Caco-2 (cell line): ENCODE data around the gene FAN1. TPM values are rescaled to one million over a fixed set of nuclear protein-coding genes. Genes with fewer than 3 reads are reported as not detected.

Source experiments
- BruUV-seq: library from RNA; stranded (reverse); fragments of 400-500 nt; replicated peaks from 2 replicates; lab custom pipeline; 2021; lab: Mats Ljungman, UMichigan
- CTCF ChIA-PET: fragments of 300-600 bp; sonication (Branson Sonifier 250); formaldehyde crosslinking; loops from one replicate; lab custom pipeline; 2022; ENCODE audit warnings: antibody characterized with exemption; lab: Charles Lee
- POLR2A ChIA-PET: fragments of 300-600 bp; sonication (Branson Sonifier 250); formaldehyde crosslinking; loops from one replicate; lab custom pipeline; 2022; ENCODE audit warnings: antibody characterized with exemption; lab: Charles Lee
- DNase-seq, 2 experiments: peaks; one replicate each; pipeline versions ENCODE4 v3.0.0 to v3.0.0-alpha.2; 2020 to 2022
- H3K27me3 ChIP-seq: replicated peaks from 2 replicates; pipeline ENCODE4 v1.6.0; 2011; ENCODE audit warnings: low read length; ENCODE audit not compliant: control insufficient read depth, insufficient read depth
- H3K36me3 ChIP-seq: 2 replicates; pipeline ENCODE4 v1.5.1; 2011; ENCODE audit warnings: low read length; ENCODE audit not compliant: control insufficient read depth, insufficient read depth
- H3K4me1 ChIP-seq: fragments of 250-450 bp; sonication (Bioruptor Pico); 2 replicates; pipeline ENCODE4 v1.5.1; 2020; ENCODE audit warnings: mild to moderate bottlenecking
- H3K4me3 ChIP-seq: 2 replicates; pipeline ENCODE4 v1.5.1; 2011; ENCODE audit warnings: low read depth, mild to moderate bottlenecking, control low read depth, low read length
- H3K9me3 ChIP-seq: fragments of 250-450 bp; sonication (Bioruptor Pico); 2 replicates; pipeline ENCODE4 v1.5.1; 2020; ENCODE audit warnings: mild to moderate bottlenecking, moderate library complexity
- H3K27ac Mint-ChIP-seq: one replicate; pipeline ENCODE4 v1.8.0; 2022; ENCODE audit warnings: mixed read lengths; ENCODE audit not compliant: unreplicated experiment
- H3K27me3 Mint-ChIP-seq: one replicate; pipeline ENCODE4 v1.8.0; 2022; ENCODE audit warnings: mixed read lengths; ENCODE audit not compliant: insufficient read depth, unreplicated experiment
- H3K36me3 Mint-ChIP-seq: one replicate; pipeline ENCODE4 v1.8.0; 2022; ENCODE audit warnings: mild to moderate bottlenecking, mixed read lengths; ENCODE audit not compliant: insufficient read depth, unreplicated experiment
- H3K4me1 Mint-ChIP-seq: one replicate; pipeline ENCODE4 v1.8.0; 2022; ENCODE audit warnings: low read depth, mixed read lengths; ENCODE audit not compliant: unreplicated experiment
- H3K4me3 Mint-ChIP-seq: one replicate; pipeline ENCODE4 v1.8.0; 2022; ENCODE audit warnings: mild to moderate bottlenecking, moderate library complexity, mixed read lengths; ENCODE audit not compliant: unreplicated experiment
- H3K9me3 Mint-ChIP-seq: one replicate; pipeline ENCODE4 v1.8.0; 2022; ENCODE audit warnings: mixed read lengths; ENCODE audit not compliant: unreplicated experiment
- intact Hi-C: fragments of 100-400 bp; cut with micrococcal nuclease; formaldehyde crosslinking; loops from one replicate; pipeline ENCODE4 v1.10.0; 2022; ENCODE audit not compliant: unreplicated experiment
- total RNA-seq: library from RNA; stranded (reverse); gene quantifications from 2 replicates; pipeline ENCODE4 v1.2.3, GENCODE V29; 2022
- TF ChIP-seq, protein P1 (sequence below), 2 experiments: fragments of 200-600 bp in 1 of 2; IDR thresholded peaks; 1 replicate in 1 of 2; 2 replicates in 1 of 2; pipeline versions ENCODE4 v1.5.1 to v1.8.0; 2011 to 2022; ENCODE audit warnings: antibody characterized with exemption in 1 of 2, control low read depth in 1 of 2, inconsistent platforms in 1 of 2, low read depth in 1 of 2, low read length in 1 of 2, mild to moderate bottlenecking in 1 of 2, moderate library complexity in 1 of 2; ENCODE audit not compliant: insufficient read depth in 1 of 2, severe bottlenecking in 1 of 2, unreplicated experiment in 1 of 2

FAN1 gene
- total RNA-seq, 1 experiment from 2014 or later = 26.6 TPM

DNA sequence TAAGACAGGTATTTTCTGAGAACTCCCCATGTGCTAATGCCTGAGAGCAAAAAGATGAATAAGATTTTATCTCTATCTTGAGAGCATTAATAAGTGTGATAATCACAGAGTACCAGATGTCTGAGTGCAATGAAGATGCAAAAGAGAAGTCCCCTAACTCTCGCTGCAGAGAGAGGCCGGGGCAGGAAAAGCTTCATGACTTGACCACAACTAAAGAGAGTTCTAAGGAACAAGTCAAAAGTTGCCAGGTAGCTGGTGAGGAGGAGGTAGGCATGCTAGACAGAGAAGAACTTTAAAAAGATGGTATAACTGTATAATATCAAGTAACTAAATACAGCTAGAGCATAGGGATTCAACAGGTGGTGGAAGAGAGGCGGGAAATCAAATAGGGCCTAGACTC lies 58.9 kb downstream of the FAN1 start:
- Mint-ChIP-seq H3K27me3 (no peaks in the 10 kb centered on the region), H3K4me3 (no peak overlapping the region), H3K4me1 (no peaks in the 10 kb centered on the region), H3K9me3 (no peaks in the 10 kb centered on the region), H3K36me3 (peaks cover 51% of the 10 kb centered on the region), H3K27ac (no peak overlapping the region)
- H3K27me3 ChIP-seq = no peaks in the 10 kb centered on the region
- no peak overlapping the region for H3K4me3 ChIP-seq
- no peaks in the 10 kb centered on the region for H3K4me1 ChIP-seq
- TF ChIP-seq, protein P1, sequence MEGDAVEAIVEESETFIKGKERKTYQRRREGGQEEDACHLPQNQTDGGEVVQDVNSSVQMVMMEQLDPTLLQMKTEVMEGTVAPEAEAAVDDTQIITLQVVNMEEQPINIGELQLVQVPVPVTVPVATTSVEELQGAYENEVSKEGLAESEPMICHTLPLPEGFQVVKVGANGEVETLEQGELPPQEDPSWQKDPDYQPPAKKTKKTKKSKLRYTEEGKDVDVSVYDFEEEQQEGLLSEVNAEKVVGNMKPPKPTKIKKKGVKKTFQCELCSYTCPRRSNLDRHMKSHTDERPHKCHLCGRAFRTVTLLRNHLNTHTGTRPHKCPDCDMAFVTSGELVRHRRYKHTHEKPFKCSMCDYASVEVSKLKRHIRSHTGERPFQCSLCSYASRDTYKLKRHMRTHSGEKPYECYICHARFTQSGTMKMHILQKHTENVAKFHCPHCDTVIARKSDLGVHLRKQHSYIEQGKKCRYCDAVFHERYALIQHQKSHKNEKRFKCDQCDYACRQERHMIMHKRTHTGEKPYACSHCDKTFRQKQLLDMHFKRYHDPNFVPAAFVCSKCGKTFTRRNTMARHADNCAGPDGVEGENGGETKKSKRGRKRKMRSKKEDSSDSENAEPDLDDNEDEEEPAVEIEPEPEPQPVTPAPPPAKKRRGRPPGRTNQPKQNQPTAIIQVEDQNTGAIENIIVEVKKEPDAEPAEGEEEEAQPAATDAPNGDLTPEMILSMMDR (IDR thresholded peaks at IDR 0.05; ENCODE audit: insufficient read depth in 1 of 2, low read depth in 1 of 2, low read length in 1 of 2, severe bottlenecking in 1 of 2, unreplicated experiment in 1 of 2) = no peak
- no peaks in the 10 kb centered on the region for H3K9me3 ChIP-seq
- intact Hi-C loops = no loop called here
- CTCF ChIA-PET = interaction anchor here (1.0 kb wide), 1 partner anchor 166 kb away, joined by 3 read pairs; no protein-coding TSS in a partner anchor
- H3K36me3 ChIP-seq = no peaks in the 10 kb centered on the region
- POLR2A ChIA-PET = no interaction called here
- no peak for DNase-seq
- no TSS peak for BruUV-seq

DNA sequence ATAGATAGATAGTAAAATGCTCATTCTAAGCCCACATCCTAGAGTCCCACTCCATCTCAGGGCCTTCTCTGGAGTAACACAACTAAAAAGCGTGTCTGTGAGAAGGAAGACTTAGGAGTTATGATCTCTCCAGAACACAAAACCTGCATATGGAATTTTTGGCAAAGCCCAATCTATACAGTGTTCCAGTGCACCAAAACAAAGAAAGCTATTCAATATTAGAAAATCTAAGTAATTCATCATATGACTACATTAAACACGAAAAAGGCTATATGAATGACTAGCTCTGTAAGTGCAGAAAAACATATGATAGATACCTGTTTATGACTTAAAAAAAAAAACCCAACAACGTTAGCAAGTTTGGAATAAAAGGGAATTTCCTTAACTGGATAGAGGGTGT lies 60.0 kb downstream of the FAN1 start:
- POLR2A ChIA-PET = interaction anchor here (0.6 kb wide), 1 partner anchor 20 kb away, joined by 3 read pairs; no protein-coding TSS in a partner anchor

DNA sequence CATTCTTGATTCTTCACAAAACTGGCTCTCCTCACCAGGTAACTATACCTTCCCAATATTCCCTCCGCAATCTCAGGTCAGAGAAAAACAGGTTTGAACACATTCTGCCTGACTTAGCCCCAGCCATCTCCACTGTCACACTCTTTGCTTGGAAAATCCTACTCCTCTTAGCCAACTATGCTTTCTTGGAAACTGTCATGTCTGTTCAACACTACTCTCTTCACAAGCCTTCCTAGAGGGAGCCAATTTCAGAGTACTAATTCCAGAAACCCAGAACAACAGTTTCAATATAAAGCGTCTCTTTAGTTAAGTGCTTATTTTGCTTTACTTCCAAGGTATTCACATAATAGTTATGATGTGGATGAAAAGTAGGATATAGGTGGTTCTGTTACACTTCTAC lies 66.0 kb downstream of the FAN1 start:
- POLR2A ChIA-PET = no interaction called here
- no peaks in the 10 kb centered on the region for H3K9me3 ChIP-seq
- H3K36me3 Mint-ChIP-seq = peaks cover 27% of the 10 kb centered on the region
- no peaks in the 10 kb centered on the region for H3K36me3 ChIP-seq
- H3K4me3 ChIP-seq = no peak overlapping the region
- intact Hi-C loops = no loop called here
- no peaks in the 10 kb centered on the region for H3K27me3 ChIP-seq
- no peak overlapping the region for H3K4me3 Mint-ChIP-seq
- CTCF ChIA-PET = no interaction called here
- H3K9me3 Mint-ChIP-seq = peaks cover 6% of the 10 kb centered on the region
- no peak for DNase-seq
- peaks cover 10% of the 10 kb centered on the region for H3K4me1 Mint-ChIP-seq
- TF ChIP-seq, protein P1 (IDR thresholded peaks at IDR 0.05; ENCODE audit: insufficient read depth in 1 of 2, low read depth in 1 of 2, low read length in 1 of 2, severe bottlenecking in 1 of 2, unreplicated experiment in 1 of 2) = no peak
- no peak overlapping the region for H3K27ac Mint-ChIP-seq
- H3K4me1 ChIP-seq = no peaks in the 10 kb centered on the region
- no peaks in the 10 kb centered on the region for H3K27me3 Mint-ChIP-seq
- BruUV-seq = no TSS peak

More for the DNA sequence above, 60.0 kb downstream of the FAN1 start:
- no peaks in the 10 kb centered on the region for H3K27me3 Mint-ChIP-seq
- Histone ChIP-seq H3K4me3 (no peak overlapping the region), H3K27me3 (no peaks in the 10 kb centered on the region), H3K36me3 (no peaks in the 10 kb centered on the region), H3K9me3 (no peaks in the 10 kb centered on the region), H3K4me1 (no peaks in the 10 kb centered on the region)
- H3K9me3 Mint-ChIP-seq = no peaks in the 10 kb centered on the region
- H3K4me1 Mint-ChIP-seq = no peaks in the 10 kb centered on the region
- BruUV-seq = no TSS peak
- intact Hi-C loops = no loop called here
- TF ChIP-seq, protein P1 (IDR thresholded peaks at IDR 0.05; ENCODE audit: insufficient read depth in 1 of 2, low read depth in 1 of 2, low read length in 1 of 2, severe bottlenecking in 1 of 2, unreplicated experiment in 1 of 2) = no peak
- no peak overlapping the region for H3K27ac Mint-ChIP-seq
- no peak overlapping the region for H3K4me3 Mint-ChIP-seq
- CTCF ChIA-PET = interaction anchor here (0.5 kb wide), 1 partner anchor 137 kb away, joined by 7 read pairs; no protein-coding TSS in a partner anchor
- H3K36me3 Mint-ChIP-seq = peaks cover 45% of the 10 kb centered on the region
- no peak for DNase-seq
